B cell (primary cell): ENCODE results near the gene GNAT3.

Experiments
- EZH2 ChIP-seq: IDR thresholded peaks from 2 replicates; pipeline ENCODE4 v1.6.1; 2012; ENCODE audit warnings: borderline replicate concordance, low read depth, mild to moderate bottlenecking, moderate library complexity, low read length; ENCODE audit not compliant: insufficient read depth, poor library complexity, severe bottlenecking
- TF ChIP-seq, protein P1 (sequence below): fragments of 200-600 bp; IDR thresholded peaks from one replicate; pipeline ENCODE4 v1.8.0; 2022; ENCODE audit warnings: antibody characterized with exemption, mild to moderate bottlenecking

DNA sequence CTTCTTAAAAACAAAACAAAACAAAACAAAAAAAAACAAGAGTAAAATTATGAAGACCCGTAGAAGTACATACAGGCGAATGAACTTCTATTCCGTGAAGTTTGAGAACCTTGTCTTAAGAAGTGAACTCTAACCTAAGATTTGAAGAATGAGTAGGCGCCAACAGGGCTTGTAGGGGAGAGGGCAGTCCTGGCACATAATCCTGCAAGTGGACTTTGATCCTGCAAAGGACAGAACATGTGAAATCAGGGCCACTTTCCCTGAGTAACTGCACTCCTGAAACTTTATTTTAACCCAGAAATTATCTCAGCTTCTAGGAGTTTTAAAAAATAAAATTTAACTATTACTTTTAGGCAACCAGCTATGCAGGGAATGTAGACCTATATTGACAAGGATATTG lies 62.0 kb downstream of the GNAT3 start:
- no peak for TF ChIP-seq EZH2
- TF ChIP-seq, protein P1, sequence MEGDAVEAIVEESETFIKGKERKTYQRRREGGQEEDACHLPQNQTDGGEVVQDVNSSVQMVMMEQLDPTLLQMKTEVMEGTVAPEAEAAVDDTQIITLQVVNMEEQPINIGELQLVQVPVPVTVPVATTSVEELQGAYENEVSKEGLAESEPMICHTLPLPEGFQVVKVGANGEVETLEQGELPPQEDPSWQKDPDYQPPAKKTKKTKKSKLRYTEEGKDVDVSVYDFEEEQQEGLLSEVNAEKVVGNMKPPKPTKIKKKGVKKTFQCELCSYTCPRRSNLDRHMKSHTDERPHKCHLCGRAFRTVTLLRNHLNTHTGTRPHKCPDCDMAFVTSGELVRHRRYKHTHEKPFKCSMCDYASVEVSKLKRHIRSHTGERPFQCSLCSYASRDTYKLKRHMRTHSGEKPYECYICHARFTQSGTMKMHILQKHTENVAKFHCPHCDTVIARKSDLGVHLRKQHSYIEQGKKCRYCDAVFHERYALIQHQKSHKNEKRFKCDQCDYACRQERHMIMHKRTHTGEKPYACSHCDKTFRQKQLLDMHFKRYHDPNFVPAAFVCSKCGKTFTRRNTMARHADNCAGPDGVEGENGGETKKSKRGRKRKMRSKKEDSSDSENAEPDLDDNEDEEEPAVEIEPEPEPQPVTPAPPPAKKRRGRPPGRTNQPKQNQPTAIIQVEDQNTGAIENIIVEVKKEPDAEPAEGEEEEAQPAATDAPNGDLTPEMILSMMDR = no peak
